DMS153 (cell line): ENCODE measurements around the gene ASCC2.

Experiments used
- DNase-seq: peaks from one replicate; lab custom pipeline; 2025; lab: John Stamatoyannopoulos, UW

The ASCC2 gene

DNA sequence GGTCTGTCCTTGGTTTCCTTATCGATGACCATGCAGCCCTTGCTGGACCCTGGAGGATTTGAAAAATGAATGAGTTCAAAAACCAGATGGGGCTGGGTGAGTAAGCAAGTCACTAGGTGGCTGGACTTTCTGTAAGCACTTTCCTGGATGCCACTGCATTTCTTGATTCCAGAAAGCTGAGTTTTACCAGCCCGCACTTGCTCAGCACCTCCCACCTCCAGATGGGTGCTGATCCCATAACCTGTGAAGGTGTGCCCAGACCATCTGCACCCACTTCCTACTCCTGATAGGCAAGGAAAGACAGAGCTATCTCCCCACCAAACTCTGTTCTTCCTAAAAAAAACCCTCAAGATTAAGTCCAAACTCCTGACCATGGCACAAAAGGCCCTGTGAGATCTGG is 21.1 kb downstream of the ASCC2 start:
- DNase-seq: no peak

DNA sequence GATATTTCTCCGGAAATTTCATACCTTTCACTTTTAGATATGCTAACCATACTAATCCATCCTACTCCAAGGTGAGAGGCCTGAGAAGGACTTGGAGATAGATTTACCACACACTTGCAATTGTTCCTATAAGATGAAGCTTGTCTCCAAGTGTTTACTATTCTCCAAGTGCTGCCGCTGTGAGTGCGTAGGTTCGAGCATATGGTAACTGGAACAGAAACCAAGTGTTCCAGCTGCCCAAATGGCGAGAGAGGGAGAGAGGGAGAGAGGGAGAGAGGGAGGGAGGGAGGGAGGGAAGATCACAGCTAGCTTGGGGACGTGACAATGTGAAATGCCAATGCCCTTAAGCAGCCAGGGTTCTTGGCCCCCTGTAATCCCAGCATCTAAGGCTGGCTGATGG is 21.5 kb downstream of the ASCC2 start:
- DNase-seq: no peak

DNA sequence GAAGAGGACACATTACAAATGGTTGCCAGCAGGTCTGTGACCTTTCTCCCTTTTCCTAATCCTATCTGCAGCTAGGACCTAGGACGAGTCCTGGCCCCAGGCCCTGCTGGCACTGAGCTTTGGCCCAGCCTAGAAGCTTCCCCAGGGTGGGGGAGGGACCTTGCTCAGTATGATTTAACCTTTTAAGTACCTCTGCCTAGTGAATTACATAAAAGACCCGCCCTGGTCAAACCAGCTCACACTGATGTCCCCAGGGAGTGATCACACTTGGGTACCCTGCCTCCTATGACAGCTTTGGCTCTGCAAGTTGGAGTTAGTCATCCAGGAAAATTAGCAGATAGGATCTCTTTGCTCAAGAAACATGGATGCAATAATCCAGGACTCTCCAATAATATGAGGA is 21.9 kb downstream of the ASCC2 start:
- no peak for DNase-seq

DNA sequence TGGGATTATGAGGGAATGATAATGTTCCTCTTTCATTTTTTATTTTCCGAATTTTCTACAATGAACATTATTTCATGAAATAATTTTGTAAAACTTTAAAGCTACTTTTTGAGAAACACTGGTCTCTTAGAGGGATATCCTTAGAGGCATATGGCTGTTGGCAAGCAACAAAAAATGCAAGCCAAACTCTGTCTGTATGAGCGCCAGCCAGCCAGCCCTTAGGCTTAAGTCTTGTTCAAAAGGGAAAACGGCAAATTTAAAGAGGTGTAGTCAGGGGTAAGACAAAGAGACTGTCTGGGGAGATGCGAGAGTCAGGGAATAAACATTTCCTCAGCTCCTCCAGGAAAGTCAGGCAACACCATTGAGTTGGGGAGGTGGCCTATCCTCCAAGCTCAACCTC is 22.5 kb downstream of the ASCC2 start:
- no peak for DNase-seq

DNA sequence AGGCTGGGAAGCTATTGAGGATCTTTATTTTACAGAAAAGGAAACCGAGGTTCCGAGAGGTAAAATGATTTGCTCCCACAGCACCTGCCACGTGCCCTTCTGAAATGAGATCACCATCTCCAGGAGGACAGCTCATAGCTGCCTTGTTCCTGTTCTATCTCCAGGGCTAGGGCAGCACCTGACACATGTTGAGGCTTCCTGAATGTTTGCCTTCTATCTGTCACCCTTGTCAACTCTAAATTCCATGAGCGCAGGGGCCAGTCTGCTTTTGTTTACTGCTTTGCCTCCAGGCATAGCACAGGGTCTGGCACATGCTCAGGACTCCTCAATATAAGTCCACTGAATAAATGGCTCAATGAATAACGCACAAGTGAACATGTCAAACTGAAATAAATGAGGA is 24.1 kb downstream of the ASCC2 start:
- no peak for DNase-seq

DNA sequence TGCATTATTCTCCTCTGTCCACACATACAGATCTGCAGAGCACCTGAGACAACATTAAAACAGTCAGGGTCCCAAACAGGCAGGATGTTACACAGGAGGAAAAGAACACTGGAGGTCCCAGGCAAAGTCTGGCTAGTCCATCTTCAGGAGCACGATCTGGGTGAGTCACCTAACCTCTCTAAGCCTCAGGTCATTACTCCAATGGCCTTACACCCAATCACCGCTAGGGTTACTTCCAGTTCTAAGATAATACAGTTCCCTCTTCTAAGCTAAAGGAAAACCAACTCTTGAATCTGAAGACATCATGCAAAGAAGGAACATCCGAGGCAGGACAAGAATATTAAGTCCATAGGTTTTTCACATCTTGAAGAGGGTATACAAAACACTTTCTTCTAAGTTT is 24.5 kb downstream of the ASCC2 start:
- DNase-seq: no peak

DNA sequence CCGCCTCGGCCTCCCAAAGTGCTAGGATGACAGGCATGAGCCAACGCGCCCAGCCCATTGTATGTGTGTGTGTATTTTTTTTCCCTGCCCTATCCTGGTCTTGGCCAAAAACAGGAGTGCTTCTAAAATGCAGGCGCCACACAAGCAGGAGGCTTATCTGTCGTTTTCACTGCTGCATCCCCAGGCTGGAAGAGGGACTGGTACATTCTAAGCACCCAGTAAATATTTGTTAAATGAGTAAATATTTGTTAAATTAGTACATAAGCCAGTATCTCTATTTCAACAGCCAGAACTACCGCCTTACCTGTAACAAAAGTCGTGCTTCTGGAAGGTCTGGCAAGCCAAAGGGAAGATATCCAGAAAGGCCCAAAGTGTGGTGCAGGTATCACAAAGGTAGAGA is 24.9 kb downstream of the ASCC2 start:
- DNase-seq: no peak

DNA sequence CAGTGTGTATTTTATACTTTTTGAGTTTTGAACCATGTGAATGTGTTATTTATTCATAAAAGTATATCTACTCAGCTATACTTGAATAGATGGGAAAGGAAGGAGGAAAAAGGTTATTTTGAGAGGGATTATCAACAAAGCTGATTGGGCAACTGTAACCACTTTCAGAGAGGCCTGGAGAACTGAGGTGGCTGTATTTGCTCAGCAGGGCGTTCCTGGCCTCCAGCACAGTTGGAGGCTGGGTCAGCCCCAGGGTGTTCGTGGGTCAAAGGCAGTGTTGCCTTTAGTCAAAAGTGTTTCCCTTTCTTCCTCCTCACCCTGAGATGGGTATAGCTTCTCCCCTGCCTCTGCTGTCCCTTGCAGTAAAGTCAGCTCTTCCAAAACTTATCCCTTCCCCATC is 26.7 kb downstream of the ASCC2 start:
- DNase-seq: no peak

DNA sequence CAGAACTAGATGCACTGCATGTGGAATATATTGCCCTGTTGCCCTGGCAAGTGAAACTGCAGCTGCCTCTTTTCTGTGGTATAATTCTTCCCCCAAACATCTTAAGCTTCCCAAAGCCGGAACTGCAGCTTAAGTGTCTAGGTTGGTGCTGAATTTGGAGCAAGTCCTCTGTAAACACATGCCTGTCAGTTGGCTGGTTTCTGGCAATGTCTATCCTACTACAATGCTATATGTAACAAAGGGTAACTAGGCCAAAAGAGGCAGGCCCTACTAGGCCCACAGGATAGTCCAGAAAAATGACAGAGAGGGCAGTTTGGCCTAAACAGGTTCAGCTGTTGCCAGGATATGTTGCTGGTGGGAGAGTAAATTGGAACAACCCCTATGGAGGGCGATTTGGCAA is 27.9 kb downstream of the ASCC2 start:
- DNase-seq: no peak

DNA sequence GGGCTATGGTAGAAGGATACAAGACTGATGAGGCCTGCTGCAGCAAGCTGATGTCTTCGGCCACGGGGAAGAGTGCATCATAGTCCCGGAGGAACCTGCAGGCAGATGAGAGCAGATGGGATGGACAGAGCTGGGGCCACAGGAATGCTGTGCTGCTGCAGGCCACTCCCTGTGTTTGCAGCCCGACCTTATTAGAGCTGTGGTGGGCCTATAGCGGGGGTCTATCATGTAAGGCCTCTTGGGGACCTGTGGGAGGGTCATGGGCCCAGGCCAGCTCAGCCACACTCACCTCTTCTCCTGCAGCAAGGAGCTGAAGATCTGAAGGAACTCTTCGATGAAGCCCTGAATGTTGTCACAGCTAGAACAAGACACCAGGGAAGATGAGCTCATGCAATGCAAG is 31.9 kb downstream of the ASCC2 start:
- DNase-seq: no peak

DNA sequence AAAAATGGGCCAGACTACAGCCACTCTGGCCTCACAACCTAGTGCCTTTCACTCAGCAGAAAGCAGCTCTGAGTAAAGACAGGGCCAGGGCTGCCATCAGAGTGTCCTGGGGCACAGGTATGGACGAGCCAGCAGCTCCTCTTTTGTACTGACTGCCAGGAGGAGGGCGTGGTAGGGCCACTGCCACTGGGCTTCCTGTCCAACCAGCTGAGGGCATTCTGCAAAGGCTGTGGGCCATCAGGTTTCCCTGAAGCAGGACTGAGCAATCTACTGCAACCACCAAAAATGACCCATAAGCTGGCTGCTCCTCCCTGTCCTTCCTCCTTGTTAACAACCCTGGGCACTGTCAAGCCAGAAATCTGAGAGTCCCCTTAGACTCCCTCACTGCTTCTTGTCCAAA is 33.1 kb downstream of the ASCC2 start:
- DNase-seq: no peak

DNA sequence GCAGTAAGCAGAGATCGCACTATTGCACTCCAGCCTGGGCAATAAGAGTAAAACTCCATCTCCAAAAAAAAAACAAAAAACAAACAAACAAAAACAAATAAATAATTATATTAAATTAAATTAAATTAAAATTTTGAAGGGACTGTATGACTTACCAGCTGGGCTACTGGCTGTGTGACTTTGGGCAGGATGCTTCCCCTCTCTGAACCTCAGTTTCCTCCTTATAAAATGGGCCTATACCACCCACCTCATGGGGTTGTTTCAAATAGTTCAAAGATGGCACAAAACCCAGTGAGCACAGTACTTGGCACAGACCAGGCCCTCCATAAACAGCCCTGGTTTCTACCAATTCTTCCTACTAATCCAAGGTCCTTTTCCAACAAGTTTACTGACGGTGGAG is 34.9 kb downstream of the ASCC2 start:
- DNase-seq: no peak

DNA sequence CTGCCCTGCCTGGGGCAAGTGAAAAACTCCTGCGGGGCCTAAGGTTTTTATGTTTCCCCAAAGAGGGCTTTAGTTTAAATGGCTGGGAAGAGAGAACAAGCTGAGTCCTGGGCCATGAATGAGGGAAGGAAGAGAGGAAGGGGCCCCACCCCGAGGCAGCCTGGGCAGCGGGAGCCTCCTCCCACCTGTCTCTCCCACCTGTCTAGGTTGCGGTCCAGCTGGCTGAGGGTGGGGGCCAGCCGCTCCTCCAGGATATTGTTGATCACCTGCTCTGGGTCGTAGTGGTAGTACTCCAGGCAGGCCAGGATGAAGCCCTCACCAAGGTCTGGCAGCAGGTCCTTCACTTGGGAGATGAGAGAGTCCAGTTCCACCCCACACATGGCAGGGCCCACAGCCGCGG is 36.3 kb downstream of the ASCC2 start:
- DNase-seq: no peak

DNA sequence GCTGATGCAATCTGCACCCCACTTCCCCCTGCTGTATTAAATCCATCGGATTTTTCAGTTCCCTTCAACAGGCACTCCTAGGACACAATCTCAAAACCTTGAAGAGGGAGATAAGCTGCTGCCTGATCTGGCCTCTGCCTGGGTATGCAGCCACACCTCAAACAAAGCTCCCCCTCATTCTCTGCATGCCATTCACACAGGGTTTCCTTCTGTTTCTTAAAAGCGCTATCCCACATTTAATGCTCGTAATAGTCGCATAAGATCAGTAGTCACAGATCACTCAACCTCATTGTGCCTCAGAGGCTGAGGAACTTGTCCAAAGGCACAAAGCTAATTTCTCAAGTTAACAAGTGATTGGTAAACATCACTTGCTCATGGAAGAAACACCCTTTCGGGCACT is 36.9 kb downstream of the ASCC2 start:
- DNase-seq: no peak

DNA sequence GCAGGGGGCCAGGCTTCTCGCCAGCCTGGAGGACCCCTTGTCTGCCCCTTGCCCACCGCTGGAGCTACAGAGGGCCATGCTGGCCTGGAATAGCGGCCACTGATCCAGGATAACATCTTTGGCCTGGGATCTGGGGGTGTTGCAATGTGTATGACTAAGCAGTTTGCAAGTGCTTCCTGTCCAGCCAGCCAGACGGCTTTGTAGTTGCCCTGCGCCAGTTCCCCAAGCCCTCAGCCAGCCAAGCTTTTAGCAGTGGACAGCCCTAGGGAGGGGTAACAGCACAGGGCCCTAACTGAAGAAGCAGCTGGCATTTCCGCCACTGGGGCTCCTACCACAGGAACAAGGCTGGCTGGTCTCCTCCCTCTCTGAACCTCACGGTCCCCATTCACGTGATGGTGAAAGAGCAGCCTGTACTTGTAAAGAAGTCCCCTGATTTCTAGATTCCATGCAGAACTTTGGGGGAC is 38.8 kb downstream of the ASCC2 start:
- DNase-seq: peak; percentile 76

DNA sequence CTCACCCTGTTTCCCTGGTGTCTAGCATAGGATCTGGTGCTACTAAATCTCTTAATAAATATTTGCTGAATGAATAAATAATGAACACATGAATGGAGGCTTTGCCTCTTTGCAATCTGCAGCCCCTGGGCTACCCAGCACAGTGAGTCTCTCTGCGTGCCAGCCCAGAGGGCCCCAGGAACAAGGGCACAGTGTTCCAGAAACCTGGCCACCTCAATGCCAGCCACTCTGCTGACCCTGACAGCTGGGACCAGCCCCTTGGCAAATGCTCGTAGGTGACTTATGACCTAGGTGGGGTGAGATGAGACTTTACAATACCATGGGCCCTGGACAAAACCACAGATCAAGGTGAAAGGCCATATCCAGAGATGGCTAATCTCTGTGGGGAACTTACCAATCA is 39.3 kb downstream of the ASCC2 start:
- DNase-seq: peak; percentile 44

DNA sequence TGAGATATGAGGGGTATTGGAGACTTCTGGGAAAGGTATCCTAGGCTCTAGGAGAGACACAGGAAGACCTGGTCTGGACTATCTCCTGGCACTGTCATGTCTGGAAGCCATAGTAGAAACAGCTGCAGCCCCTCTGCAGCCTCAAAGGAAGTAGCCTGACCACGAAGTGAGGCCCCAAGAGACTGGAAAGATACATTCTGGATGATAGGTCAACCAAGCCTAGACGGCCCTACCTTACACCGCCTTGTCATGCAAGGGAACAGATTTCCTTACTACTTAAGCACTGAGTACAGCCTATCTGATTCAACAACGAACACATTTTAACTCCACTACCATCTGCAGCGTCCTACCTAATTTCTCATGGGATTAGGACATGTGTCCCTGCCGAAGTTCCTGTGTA is 39.8 kb downstream of the ASCC2 start:
- no peak for DNase-seq

DNA sequence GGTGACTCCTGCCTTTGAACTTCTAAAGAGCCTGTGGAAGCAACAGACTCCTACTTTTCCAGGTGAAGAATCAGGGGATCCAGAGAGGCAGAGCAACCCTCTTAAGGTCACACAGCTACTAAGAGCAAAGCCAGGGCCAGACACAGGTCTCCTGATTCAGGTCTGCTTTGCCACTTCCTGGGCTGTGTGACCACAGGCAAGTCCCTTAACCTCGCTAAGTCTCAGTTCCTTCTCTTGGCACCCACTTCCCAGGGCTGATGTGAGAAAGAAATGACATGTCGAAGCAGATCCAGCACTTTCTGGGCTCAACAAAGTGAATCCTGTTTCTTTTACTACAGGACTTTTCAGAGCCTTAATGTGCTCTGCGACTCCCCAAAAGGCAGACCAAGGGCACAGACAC is 40.7 kb downstream of the ASCC2 start:
- DNase-seq: no peak

DNA sequence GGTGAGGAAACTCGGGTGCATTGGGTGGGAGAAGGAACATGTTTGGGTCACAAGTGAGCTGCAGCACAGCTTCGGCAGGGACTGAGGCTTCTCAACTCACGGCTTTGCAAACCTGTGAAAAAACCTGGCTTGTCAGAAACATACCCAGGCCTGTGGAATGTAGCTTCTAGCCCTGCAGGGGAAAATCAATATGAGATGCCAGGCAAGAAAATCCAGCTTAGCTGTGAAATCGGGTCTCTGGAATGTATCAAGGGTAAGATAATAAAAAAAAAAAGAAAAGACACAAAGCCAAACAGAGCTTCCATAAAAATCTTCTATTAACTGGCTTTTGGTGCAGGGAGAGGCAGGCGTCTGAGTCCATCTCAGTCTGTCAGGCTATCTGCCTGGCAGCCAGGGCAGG is 42.4 kb downstream of the ASCC2 start:
- DNase-seq: no peak

DNA sequence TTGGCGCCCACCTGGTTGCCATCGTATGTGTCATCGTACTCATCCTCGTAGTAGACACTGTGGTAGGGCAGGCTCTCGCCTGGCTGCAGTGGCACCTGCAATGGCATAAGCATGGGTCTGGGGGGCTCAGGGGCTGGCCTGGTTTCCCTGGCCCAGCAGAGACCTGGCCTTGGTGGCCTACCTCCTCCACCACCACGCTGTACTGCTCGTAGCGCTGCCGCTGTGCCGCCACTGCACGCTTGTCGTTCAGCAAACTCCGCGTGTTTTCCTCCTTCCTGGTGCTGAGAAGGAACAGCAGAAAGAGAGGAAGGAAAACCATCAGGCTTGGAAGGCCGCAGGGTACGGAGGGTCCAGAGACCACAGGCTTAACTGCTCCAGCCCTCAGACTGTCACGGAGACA is 44.7 kb downstream of the ASCC2 start:
- no peak for DNase-seq

DNA sequence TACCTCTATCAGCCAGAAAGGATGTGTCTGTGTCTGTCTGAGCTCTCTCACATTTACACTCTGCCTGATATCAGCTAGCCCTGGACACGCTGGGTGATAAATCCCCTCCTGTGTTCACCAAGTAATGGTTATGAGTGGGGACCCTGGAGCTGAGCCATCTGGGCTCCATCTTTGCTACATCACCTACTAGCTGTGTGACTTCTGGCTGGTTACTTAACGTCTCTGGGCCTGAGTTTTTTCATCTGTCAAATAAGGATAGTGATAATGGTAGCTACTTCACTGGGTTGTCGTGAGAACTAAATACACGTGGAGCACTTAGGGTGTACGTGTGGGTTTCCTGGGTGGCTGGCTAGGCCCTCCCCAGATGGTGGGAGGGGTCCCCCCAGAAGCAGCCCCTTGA is 48.0 kb downstream of the ASCC2 start:
- no peak for DNase-seq

DNA sequence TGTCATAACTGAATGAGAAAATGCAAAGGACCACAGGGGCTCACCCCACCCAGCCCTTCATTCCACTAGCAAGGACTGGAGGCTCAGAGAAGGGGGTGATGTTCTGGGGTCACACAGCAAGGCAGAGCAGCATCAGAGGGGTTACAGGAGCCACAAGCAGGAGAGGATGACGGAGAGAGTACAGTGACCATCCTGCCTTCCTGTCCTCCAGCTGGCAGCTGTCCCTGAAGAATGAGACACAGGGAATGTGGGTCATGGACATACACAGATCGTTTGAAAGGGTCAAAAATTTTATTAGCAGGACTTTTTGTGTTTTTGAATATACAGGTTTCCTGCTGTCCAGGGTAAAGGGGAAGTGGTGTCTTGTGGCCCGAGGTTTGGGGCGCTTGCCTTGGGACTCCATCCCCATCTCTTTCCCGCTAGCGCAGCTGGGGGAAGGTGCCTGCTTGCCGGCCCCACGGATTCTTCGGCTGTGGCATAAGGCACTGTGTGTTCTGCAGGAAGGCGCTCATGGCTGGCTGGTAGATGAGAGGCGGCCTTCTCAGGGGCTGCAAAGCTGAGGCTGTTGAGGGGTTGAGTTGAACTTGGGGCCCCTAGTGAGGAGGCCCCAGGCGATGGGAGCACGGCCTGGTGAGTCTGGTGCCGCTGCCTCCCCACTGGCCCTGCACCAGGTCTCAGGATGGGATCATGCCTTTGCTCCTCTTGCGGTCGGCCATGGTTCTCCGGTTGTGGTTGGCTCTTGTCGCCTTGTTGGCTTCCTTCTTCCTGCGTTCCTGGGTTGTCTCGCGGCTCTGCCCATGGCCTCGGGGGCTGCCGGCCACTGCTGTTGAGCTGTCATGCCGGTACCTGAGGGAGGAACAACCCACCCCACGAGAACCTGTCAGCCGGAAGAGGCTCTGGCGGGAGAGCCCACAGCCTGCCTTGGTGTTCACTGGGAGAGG is 49.5 kb downstream of the ASCC2 start:
- no peak for DNase-seq

DNA sequence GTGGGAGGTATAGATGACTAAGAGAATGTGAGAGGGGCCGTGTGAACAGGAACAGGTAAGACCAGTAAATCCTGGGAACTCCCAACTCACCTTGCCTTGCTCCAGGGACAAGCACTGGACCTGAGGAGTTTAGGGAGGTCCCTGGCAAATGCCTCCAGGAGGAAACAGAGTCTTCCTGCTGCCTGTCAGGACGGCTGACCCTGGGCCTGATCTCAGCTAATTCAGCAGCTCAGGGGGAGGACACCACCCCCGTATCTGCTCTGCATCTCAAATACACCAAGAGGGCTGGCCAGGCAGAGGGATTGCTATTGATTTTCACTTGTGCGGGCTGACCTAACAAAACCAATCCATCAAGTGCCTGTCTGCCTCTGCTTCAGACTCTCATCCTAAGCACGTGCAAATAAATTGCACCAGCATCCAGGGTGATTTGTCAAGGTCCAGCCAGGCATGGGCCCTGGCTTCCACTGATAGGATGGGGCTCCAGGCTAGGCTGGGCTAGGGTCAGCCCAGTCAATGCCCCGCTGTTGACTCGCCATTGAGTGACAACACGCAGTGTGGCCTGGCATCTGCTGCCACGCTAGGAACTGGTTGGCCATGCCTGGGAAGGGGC is 50.6 kb downstream of the ASCC2 start:
- DNase-seq: no peak

DNA sequence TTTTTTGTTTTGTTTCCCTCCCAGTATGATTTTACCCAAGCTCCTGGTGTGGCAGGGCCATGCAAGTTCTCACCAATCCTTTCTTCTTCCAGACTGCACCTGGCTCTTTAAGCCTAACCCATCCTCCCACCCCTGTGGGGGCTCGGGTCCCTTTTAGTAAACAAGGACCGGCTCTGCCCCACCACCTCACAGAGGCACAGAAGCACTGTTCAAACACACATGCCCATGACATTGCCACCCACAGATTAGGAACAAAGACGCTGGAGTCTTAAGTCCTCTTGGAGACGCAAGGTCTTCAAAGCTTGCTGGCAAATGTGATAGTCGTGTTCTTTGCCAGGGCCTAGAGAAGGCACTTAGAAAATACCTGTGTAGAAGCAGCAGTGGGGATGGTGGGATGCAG is 52.0 kb downstream of the ASCC2 start:
- no peak for DNase-seq
